ENCODE data around the gene PGLYRP3. TPM values are rescaled to one million over a fixed set of nuclear protein-coding genes. Genes with fewer than 3 reads are reported as not detected.

Gene PGLYRP3
- total and polyA plus RNA-seq, 11 donors = not detected

DNA sequence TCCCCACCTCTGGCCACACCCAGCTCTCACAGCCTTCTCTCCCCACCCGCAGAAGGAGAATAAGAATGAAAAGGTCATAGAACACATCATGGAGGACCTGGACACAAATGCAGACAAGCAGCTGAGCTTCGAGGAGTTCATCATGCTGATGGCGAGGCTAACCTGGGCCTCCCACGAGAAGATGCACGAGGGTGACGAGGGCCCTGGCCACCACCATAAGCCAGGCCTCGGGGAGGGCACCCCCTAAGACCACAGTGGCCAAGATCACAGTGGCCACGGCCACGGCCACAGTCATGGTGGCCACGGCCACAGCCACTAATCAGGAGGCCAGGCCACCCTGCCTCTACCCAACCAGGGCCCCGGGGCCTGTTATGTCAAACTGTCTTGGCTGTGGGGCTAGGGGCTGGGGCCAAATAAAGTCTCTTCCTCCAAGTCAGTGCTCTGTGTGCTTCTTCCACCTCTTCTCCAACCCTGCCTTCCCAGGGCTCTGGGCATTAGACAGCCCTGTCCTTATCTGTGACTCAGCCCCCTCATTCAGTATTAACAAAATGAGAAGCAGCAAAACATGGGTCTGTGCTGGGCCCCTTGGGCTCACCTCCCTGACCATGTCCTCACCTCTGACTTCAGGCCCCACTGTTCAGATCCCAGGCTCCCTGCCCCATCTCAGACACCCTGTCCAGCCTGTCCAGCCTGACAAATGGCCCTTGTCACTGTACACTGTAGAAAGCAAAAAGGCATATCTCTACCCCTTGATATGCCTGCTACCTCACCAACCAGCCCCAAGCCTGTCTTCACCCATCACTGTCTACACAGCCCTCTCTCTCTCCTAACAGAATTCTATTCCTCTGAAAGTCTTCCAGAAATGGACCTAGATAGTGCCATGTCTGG, 48.1 kb upstream of the PGLYRP3 start:
- TF ChIP-seq, protein P1, sequence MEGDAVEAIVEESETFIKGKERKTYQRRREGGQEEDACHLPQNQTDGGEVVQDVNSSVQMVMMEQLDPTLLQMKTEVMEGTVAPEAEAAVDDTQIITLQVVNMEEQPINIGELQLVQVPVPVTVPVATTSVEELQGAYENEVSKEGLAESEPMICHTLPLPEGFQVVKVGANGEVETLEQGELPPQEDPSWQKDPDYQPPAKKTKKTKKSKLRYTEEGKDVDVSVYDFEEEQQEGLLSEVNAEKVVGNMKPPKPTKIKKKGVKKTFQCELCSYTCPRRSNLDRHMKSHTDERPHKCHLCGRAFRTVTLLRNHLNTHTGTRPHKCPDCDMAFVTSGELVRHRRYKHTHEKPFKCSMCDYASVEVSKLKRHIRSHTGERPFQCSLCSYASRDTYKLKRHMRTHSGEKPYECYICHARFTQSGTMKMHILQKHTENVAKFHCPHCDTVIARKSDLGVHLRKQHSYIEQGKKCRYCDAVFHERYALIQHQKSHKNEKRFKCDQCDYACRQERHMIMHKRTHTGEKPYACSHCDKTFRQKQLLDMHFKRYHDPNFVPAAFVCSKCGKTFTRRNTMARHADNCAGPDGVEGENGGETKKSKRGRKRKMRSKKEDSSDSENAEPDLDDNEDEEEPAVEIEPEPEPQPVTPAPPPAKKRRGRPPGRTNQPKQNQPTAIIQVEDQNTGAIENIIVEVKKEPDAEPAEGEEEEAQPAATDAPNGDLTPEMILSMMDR (IDR thresholded peaks at IDR 0.05) = no peak
- TF ChIP-seq POLR2A (IDR thresholded peaks at IDR 0.05) = no peak
- DNase-seq (no peak), ATAC-seq (peak in 3 of 4 donors; percentile 16 to 50 (median 20))
- Histone ChIP-seq H3K9me3 (no peaks in the 10 kb centered on the region), H3K27ac (peak overlapping the region in 1 of 12 donors; percentile 92), H3K4me1 (peaks cover 0 to 64% (median 0%) of the 10 kb centered on the region in 12 donors), H3K36me3 (no peaks in the 10 kb centered on the region), H3K4me3 (no peak overlapping the region), H3K27me3 (no peaks in the 10 kb centered on the region)
- WGBS, 4 donors = 86 to 91% (median 90%) methylated on average over 11 of the region's 11 CpGs
- intact Hi-C loops (cut with DNase I) = no loop called here

DNA sequence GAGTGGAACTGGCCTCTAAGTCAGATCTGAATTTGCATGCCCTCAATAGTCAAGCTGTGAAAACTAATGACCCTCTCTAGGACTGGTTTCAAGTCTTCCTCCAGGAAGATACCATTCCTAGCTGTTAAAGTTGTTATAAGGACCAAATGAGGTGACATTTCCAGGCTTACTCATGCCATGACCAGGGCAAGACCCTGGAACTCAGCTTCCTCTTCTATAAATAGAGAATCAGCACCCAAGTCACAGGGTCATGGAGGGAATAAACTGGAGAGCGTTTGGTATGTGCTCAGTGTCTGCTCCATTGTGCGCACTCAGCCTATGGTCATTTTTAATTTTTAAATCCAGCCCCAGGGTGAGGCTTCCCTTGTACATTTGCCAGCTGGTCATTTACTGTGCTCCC, 47.4 kb upstream of the PGLYRP3 start:
- Histone ChIP-seq H3K9me3 (no peaks in the 10 kb centered on the region), H3K27me3 (no peaks in the 10 kb centered on the region), H3K4me3 (peak overlapping the region in 1 of 12 donors; percentile 58), H3K4me1 (peaks cover 0 to 57% (median 0%) of the 10 kb centered on the region in 12 donors), H3K36me3 (no peaks in the 10 kb centered on the region), H3K27ac (peak overlapping the region in 1 of 12 donors; percentile 92)
- ATAC-seq (peak in 2 of 4 donors; percentile 16 to 64), DNase-seq (no peak)
- WGBS, 4 donors = 49 to 86% (median 71%) methylated on average over 2 of the region's 2 CpGs
- TF ChIP-seq POLR2A (IDR thresholded peaks at IDR 0.05) = no peak
- TF ChIP-seq, protein P1 (IDR thresholded peaks at IDR 0.05) = no peak
- intact Hi-C loops (cut with DNase I) = no loop called here

DNA sequence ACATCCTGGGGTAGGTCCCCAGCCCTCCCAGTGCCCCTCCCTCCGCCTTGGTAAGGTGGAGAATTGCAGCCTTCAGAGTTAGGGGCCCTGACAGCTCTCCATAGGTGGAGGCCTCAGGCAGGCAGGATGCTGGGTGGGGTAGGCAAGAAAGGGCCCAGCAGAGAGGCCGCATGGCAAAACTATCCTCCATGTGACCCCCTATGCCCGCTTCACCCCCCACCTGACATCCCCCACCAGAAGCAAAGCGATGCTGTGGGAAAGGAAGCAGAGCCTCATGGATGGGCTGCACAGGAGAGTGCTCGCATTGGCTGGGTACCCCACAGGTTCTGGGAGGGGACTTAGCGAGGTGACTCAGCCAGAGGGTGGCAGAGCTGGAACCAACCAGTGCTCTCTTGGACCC, 46.5 kb upstream of the PGLYRP3 start:
- TF ChIP-seq POLR2A (IDR thresholded peaks at IDR 0.05) = no peak
- TF ChIP-seq, protein P1 (IDR thresholded peaks at IDR 0.05) = no peak
- ATAC-seq (no peak), DNase-seq (no peak)
- Histone ChIP-seq H3K36me3 (no peaks in the 10 kb centered on the region), H3K27ac (peak overlapping the region in 1 of 12 donors; percentile 92), H3K4me1 (peaks cover 0 to 50% (median 0%) of the 10 kb centered on the region in 12 donors), H3K4me3 (peak overlapping the region in 3 of 12 donors; percentile 4 to 58 (median 14)), H3K27me3 (no peaks in the 10 kb centered on the region), H3K9me3 (no peaks in the 10 kb centered on the region)
- 90 to 97% (median 96%) methylated on average over 6 of the region's 6 CpGs for WGBS, 4 donors
- intact Hi-C loops (cut with DNase I) = loop anchor here in 2 of 10 donors (10.0 kb wide), 2 partner anchors 46 to 216 kb away; no protein-coding TSS in a partner anchor

DNA sequence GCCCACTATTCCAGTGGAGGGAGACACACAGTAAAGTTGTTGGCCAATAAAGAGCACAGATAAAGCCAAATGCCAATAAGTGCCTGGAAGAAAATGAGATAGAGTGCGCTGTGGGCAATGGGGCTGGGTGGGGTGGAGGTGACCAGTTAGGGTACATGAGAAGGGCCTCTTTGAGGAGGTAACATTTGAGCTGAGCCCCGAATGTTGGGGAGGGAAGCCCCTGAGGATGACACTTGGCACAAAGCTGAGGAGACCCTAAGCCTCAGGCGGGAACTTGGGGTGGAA, 45.9 kb upstream of the PGLYRP3 start:
- 91 to 95% (median 94%) methylated on average over 3 of the region's 3 CpGs for WGBS, 4 donors
- ATAC-seq (no peak), DNase-seq (no peak)
- TF ChIP-seq, protein P1 (IDR thresholded peaks at IDR 0.05) = no peak
- no peak for TF ChIP-seq POLR2A (IDR thresholded peaks at IDR 0.05)
- Histone ChIP-seq H3K4me3 (peak overlapping the region in 3 of 12 donors; percentile 4 to 58 (median 12)), H3K4me1 (peaks cover 0 to 45% (median 0%) of the 10 kb centered on the region in 12 donors), H3K36me3 (no peaks in the 10 kb centered on the region), H3K9me3 (no peaks in the 10 kb centered on the region), H3K27me3 (no peaks in the 10 kb centered on the region), H3K27ac (peak overlapping the region in 1 of 12 donors; percentile 92)
- intact Hi-C loops (cut with DNase I) = loop anchor here in 2 of 10 donors (10.0 kb wide), 2 partner anchors 46 to 216 kb away; no protein-coding TSS in a partner anchor
